ENCODE data around the gene LAMA1.

DNA sequence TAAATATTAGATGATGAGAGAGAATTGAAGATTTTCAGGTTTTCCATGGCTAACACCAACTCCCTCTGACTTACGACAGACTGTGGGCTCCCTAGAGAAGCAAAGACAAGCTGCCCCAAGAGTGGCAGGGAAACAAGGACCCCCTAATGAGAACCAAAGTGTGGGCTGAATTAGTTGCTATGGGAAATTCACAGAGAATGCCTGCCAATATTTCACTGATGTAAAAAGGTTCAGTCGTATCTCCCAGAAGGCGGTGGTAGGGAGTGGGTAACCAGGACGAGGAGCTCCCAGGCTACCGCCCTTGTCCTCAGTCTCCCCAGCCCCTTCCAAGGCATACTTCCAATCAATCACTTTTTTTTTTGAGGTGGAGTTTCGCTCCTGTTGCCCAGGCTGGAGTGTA lies 113.6 kb downstream of the LAMA1 start:
- TF ChIP-seq, protein P1, sequence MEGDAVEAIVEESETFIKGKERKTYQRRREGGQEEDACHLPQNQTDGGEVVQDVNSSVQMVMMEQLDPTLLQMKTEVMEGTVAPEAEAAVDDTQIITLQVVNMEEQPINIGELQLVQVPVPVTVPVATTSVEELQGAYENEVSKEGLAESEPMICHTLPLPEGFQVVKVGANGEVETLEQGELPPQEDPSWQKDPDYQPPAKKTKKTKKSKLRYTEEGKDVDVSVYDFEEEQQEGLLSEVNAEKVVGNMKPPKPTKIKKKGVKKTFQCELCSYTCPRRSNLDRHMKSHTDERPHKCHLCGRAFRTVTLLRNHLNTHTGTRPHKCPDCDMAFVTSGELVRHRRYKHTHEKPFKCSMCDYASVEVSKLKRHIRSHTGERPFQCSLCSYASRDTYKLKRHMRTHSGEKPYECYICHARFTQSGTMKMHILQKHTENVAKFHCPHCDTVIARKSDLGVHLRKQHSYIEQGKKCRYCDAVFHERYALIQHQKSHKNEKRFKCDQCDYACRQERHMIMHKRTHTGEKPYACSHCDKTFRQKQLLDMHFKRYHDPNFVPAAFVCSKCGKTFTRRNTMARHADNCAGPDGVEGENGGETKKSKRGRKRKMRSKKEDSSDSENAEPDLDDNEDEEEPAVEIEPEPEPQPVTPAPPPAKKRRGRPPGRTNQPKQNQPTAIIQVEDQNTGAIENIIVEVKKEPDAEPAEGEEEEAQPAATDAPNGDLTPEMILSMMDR (conservative IDR thresholded peaks at IDR 0.05), result no peak
- TF ChIP-seq EZH2 (IDR thresholded peaks at IDR 0.05; ENCODE audit: low read depth), result no peak
